Erythroblast (primary cell): ENCODE data around the gene TFDP1.

Experiments used
- GATA1 ChIP-seq: IDR thresholded peaks from 2 replicates; pipeline ENCODE4 v1.6.1; 2011; ENCODE audit warnings: low read depth, mild to moderate bottlenecking, control low read depth, low read length, moderate library complexity
- POLR2A ChIP-seq: IDR thresholded peaks from 2 replicates; pipeline ENCODE4 v1.6.1; 2011; ENCODE audit warnings: mild to moderate bottlenecking, low read length

GRCh38 chr13:113555141-113555540 lies 29.4 kb upstream of the TFDP1 start:
- TF ChIP-seq POLR2A (no peak), GATA1 (no peak)
